ENCODE data around the gene GPN2.

DNA sequence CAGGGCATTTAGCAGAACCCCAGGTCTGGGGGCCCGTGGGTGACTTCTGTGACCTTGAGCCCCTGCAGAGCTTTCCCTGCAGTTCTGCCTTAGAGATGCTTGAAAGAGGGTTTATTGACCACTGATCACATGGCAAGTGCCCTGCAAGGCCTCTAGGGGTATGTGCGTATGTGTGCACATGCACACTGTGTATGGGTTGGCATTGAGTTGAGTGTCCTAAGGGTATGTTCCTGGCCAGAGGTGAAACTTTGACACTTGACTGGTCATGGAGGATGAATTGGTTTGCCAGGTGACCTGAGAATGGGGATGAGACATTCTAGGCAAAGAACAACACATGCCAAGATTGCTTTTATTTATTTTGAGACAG is 48.6 kb upstream of the GPN2 start:
- TF ChIP-seq, protein P1, sequence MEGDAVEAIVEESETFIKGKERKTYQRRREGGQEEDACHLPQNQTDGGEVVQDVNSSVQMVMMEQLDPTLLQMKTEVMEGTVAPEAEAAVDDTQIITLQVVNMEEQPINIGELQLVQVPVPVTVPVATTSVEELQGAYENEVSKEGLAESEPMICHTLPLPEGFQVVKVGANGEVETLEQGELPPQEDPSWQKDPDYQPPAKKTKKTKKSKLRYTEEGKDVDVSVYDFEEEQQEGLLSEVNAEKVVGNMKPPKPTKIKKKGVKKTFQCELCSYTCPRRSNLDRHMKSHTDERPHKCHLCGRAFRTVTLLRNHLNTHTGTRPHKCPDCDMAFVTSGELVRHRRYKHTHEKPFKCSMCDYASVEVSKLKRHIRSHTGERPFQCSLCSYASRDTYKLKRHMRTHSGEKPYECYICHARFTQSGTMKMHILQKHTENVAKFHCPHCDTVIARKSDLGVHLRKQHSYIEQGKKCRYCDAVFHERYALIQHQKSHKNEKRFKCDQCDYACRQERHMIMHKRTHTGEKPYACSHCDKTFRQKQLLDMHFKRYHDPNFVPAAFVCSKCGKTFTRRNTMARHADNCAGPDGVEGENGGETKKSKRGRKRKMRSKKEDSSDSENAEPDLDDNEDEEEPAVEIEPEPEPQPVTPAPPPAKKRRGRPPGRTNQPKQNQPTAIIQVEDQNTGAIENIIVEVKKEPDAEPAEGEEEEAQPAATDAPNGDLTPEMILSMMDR (IDR thresholded peaks at IDR 0.05): no peak
- no peak for TF ChIP-seq SIN3A (IDR thresholded peaks at IDR 0.05; ENCODE audit: borderline replicate concordance, insufficient read depth, low read depth, low read length)
- no peak for TF ChIP-seq POLR2AphosphoS5 (IDR thresholded peaks at IDR 0.05; ENCODE audit: low read depth, low read length)
- TF ChIP-seq, protein P2, sequence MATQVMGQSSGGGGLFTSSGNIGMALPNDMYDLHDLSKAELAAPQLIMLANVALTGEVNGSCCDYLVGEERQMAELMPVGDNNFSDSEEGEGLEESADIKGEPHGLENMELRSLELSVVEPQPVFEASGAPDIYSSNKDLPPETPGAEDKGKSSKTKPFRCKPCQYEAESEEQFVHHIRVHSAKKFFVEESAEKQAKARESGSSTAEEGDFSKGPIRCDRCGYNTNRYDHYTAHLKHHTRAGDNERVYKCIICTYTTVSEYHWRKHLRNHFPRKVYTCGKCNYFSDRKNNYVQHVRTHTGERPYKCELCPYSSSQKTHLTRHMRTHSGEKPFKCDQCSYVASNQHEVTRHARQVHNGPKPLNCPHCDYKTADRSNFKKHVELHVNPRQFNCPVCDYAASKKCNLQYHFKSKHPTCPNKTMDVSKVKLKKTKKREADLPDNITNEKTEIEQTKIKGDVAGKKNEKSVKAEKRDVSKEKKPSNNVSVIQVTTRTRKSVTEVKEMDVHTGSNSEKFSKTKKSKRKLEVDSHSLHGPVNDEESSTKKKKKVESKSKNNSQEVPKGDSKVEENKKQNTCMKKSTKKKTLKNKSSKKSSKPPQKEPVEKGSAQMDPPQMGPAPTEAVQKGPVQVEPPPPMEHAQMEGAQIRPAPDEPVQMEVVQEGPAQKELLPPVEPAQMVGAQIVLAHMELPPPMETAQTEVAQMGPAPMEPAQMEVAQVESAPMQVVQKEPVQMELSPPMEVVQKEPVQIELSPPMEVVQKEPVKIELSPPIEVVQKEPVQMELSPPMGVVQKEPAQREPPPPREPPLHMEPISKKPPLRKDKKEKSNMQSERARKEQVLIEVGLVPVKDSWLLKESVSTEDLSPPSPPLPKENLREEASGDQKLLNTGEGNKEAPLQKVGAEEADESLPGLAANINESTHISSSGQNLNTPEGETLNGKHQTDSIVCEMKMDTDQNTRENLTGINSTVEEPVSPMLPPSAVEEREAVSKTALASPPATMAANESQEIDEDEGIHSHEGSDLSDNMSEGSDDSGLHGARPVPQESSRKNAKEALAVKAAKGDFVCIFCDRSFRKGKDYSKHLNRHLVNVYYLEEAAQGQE (IDR thresholded peaks at IDR 0.05; ENCODE audit: insufficient read depth in 1 of 2, low read depth in 2 of 2, low read length in 1 of 2): no peak
